ENCODE data around the gene ABL1.

DNA sequence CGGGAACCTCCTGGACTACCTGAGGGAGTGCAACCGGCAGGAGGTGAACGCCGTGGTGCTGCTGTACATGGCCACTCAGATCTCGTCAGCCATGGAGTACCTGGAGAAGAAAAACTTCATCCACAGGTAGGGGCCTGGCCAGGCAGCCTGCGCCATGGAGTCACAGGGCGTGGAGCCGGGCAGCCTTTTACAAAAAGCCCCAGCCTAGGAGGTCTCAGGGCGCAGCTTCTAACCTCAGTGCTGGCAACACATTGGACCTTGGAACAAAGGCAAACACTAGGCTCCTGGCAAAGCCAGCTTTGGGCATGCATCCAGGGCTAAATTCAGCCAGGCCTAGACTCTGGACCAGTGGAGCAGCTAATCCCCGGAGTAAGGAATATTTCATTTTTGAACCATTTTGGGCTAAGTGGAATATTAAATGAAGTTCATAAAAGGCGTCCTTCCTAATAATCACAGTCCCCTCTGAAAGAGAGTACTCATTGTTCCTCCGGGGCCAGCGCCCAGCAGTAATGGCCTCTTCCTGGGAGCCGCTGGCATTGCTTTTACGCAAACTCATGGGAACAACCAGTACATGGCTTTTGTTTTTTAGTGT lies 38.0 kb downstream of the ABL1 start:
- TF ChIP-seq, protein P1, sequence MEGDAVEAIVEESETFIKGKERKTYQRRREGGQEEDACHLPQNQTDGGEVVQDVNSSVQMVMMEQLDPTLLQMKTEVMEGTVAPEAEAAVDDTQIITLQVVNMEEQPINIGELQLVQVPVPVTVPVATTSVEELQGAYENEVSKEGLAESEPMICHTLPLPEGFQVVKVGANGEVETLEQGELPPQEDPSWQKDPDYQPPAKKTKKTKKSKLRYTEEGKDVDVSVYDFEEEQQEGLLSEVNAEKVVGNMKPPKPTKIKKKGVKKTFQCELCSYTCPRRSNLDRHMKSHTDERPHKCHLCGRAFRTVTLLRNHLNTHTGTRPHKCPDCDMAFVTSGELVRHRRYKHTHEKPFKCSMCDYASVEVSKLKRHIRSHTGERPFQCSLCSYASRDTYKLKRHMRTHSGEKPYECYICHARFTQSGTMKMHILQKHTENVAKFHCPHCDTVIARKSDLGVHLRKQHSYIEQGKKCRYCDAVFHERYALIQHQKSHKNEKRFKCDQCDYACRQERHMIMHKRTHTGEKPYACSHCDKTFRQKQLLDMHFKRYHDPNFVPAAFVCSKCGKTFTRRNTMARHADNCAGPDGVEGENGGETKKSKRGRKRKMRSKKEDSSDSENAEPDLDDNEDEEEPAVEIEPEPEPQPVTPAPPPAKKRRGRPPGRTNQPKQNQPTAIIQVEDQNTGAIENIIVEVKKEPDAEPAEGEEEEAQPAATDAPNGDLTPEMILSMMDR (IDR thresholded peaks at IDR 0.05; ENCODE audit: low read length) = no peak
- no peak for TF ChIP-seq EZH2 (optimal IDR thresholded peaks at IDR 0.05; ENCODE audit: low read depth, low read length)
